PFSK-1 (cell line): Measurements from ENCODE around the gene CLEC12A.

ENCODE experiments used
- FOXP2 ChIP-seq: optimal IDR thresholded peaks from 2 replicates; pipeline ENCODE3; 2011; ENCODE audit warnings: borderline replicate concordance, control low read depth, inconsistent platforms; ENCODE audit not compliant: insufficient read depth; ENCODE audit errors: extremely low read length, extremely low read depth
- POLR2AphosphoS5 ChIP-seq: IDR thresholded peaks from 2 replicates; pipeline ENCODE4 v1.6.1; 2012; ENCODE audit warnings: low read depth, mild to moderate bottlenecking, control low read depth, low read length, moderate library complexity
- TAF1 ChIP-seq: IDR thresholded peaks from 2 replicates; pipeline ENCODE4 v1.6.1; 2012; ENCODE audit warnings: low read length, control low read depth, borderline replicate concordance; ENCODE audit not compliant: insufficient read depth

GRCh38 chr12:10025236-10025635 is 54.0 kb downstream of the CLEC12A start:
- TF ChIP-seq POLR2AphosphoS5: no peak
- no peak for TF ChIP-seq FOXP2
- TF ChIP-seq TAF1: no peak
